K562 (cell line): ENCODE data around the gene ANXA10. TPM values are rescaled to one million over a fixed set of nuclear protein-coding genes. Genes with fewer than 3 reads are reported as not detected.

Experiments used
- ATAC-seq: fragments of 200-7000 bp; cut with Tn5 transposase; 3 replicates; pipeline ENCODE4 v1.9.1; 2020; ENCODE audit warnings: moderate library complexity
- BruUV-seq: library from RNA; stranded (reverse); fragments of 400-500 nt; replicated peaks from 2 replicates; lab custom pipeline; 2021; lab: Mats Ljungman, UMichigan
- CTCF ChIA-PET: fragments of 300-600 bp; formaldehyde crosslinking; extraction: SDS; loops from one replicate; lab custom pipeline; 2021; ENCODE audit warnings: low intra/inter-chr PET ratio; lab: Yijun Ruan, JAX
- POLR2A ChIA-PET: fragments of 300-600, 350-650 bp; sonication (Branson Sonifier 250); formaldehyde crosslinking; extraction: SDS; loops from one replicate; lab custom pipeline; 2021; ENCODE audit warnings: antibody characterized with exemption, inconsistent platforms; lab: Yijun Ruan, JAX
- DNase-seq, 4 experiments: peaks; one replicate each; pipeline versions ENCODE4 v3.0.0 to v3.0.0-alpha.2; 2011 to 2018; ENCODE audit warnings: low spot score in 3 of 4, mixed read lengths in 3 of 4; ENCODE audit errors: extremely low read depth in 1 of 4
- FAIRE-seq: peaks from 2 replicates; lab custom pipeline; 2011; peaks lifted over from hg19 to GRCh38; lab: Jason Lieb, UNC
- H2AFZ ChIP-seq: 2 replicates; pipeline ENCODE4 v1.6.0; 2011; ENCODE audit warnings: low read depth, low read length, control low read depth, inconsistent platforms
- H3K27ac ChIP-seq: fragments of 200-600 bp; 3 replicates; pipeline ENCODE4 v1.8.0; 2011; ENCODE audit warnings: low read depth, mild to moderate bottlenecking, control low read depth, inconsistent platforms, low read length, moderate library complexity, mixed read lengths; ENCODE audit errors: extremely low read depth
- H3K27me3 ChIP-seq, 2 experiments: fragments of 300-600 bp in 1 of 2; 2 replicates in 1 of 2; 3 replicates in 1 of 2; pipeline versions ENCODE4 v1.6.0 to v1.8.0; 2011; ENCODE audit warnings: inconsistent platforms in 2 of 2, low read length in 2 of 2, mild to moderate bottlenecking in 1 of 2, mixed read lengths in 1 of 2, moderate library complexity in 1 of 2; ENCODE audit not compliant: control insufficient read depth in 2 of 2, insufficient read depth in 2 of 2
- H3K36me3 ChIP-seq: fragments of 300-600 bp; 3 replicates; pipeline ENCODE4 v1.8.0; 2011; ENCODE audit warnings: mild to moderate bottlenecking, low read length, inconsistent platforms; ENCODE audit not compliant: control insufficient read depth, insufficient read depth
- H3K4me1 ChIP-seq, 2 experiments: fragments of 200-600 bp in 1 of 2; replicated peaks in 1 of 2; 2 replicates in 1 of 2; 3 replicates in 1 of 2; pipeline versions ENCODE4 v1.5.1 to v1.8.0; 2011; ENCODE audit warnings: inconsistent platforms in 2 of 2, low read length in 2 of 2, mild to moderate bottlenecking in 1 of 2, mixed read lengths in 1 of 2, moderate library complexity in 1 of 2; ENCODE audit not compliant: control insufficient read depth in 2 of 2, insufficient read depth in 2 of 2
- H3K4me2 ChIP-seq: 2 replicates; pipeline ENCODE4 v1.6.1; 2011; ENCODE audit warnings: low read length, control low read depth, inconsistent platforms, mixed read lengths; ENCODE audit not compliant: insufficient read depth
- H3K4me3 ChIP-seq: fragments of 200-600 bp; sonication (generic), shearing (Covaris generic); 2 replicates; pipeline ENCODE4 v1.5.1; 2016; ENCODE audit warnings: control low read depth, inconsistent platforms
- H3K79me2 ChIP-seq: fragments of 200-600 bp; 3 replicates; pipeline ENCODE4 v1.8.0; 2011; ENCODE audit warnings: low read length, inconsistent platforms; ENCODE audit not compliant: control insufficient read depth, insufficient read depth
- H3K9ac ChIP-seq, 2 experiments: 2 replicates each; pipeline versions ENCODE4 v1.6.0 to v1.6.1; 2011; ENCODE audit warnings: low read depth in 2 of 2, low read length in 2 of 2, control low read depth in 1 of 2, inconsistent platforms in 1 of 2, mild to moderate bottlenecking in 1 of 2, mixed read lengths in 1 of 2; ENCODE audit not compliant: insufficient read depth in 1 of 2
- H3K9me1 ChIP-seq: one replicate; pipeline ENCODE4 v1.6.0; 2011; ENCODE audit warnings: inconsistent platforms, mild to moderate bottlenecking, low read length, moderate library complexity; ENCODE audit not compliant: control insufficient read depth, insufficient read depth
- H3K9me3 ChIP-seq: replicated peaks from 2 replicates; pipeline ENCODE4 v1.5.1; 2011; ENCODE audit warnings: low read depth, low read length, inconsistent platforms; ENCODE audit not compliant: control insufficient read depth, insufficient read depth
- H4K20me1 ChIP-seq: replicated peaks from 2 replicates; pipeline ENCODE4 v1.6.1; 2011; ENCODE audit warnings: low read length, inconsistent platforms, mixed read lengths; ENCODE audit not compliant: control insufficient read depth, insufficient read depth
- CBX5 ChIP-seq: IDR thresholded peaks from 2 replicates; pipeline ENCODE4 v1.6.1; 2014; ENCODE audit warnings: low read depth, borderline replicate concordance
- ILF3 ChIP-seq: fragments of 450-650 bp; IDR thresholded peaks from 2 replicates; pipeline ENCODE4 v1.6.1; 2018; ENCODE audit warnings: antibody characterized with exemption, mild to moderate bottlenecking, moderate library complexity, borderline replicate concordance
- RBBP5 ChIP-seq: fragments of 200-600 bp; sonication (generic); IDR thresholded peaks from 2 replicates; pipeline ENCODE4 v1.6.1; 2012; ENCODE audit warnings: borderline replicate concordance, mild to moderate bottlenecking, low read length, control low read depth, inconsistent platforms; ENCODE audit not compliant: insufficient read depth, poor library complexity, severe bottlenecking
- SRSF1 ChIP-seq: fragments of 200-400 bp; formaldehyde crosslinking; IDR thresholded peaks from 2 replicates; pipeline ENCODE4 v1.6.1; 2017; ENCODE audit warnings: mild to moderate bottlenecking, low read depth, low read length, moderate library complexity
- ZEB2 ChIP-seq: fragments of 450-650 bp; IDR thresholded peaks from 2 replicates; pipeline ENCODE4 v1.6.1; 2016
- WGBS: fragments of 100-300 bp; shearing (Covaris generic); methylation state at CpG from one replicate; pipeline ENCODE4 v1.1.6; 2016; ENCODE audit warnings: low coverage, mixed read lengths; ENCODE audit not compliant: insufficient coverage; ENCODE audit errors: missing lambda C conversion rate; 5-methylcytosine and 5-hydroxymethylcytosine counted together
- in situ Hi-C: fragments of 300-500 bp; cut with MboI; formaldehyde crosslinking; loops from 4 replicates; pipeline ENCODE4 v1.15.0; 2018; ENCODE audit warnings: inconsistent platforms, mixed read lengths
- intact Hi-C: fragments of 100-400 bp; cut with micrococcal nuclease; formaldehyde crosslinking; loops from 2 replicates; pipeline ENCODE4 v1.14.2; 2022
- polyA plus RNA-seq, 8 experiments: library from polyadenylated mRNA; depleted of rRNA in 4 of 8; stranded (reverse) in 5 of 8; unstranded in 3 of 8; fragments of >200 nt; fragmentation: Nextera tagmentation in 2 of 8; fragmentation: Illumina TruSeq in 1 of 8; extraction: Ambion mirVana in 2 of 8; extraction: Trizol in 1 of 8; gene quantifications; 2 replicates each; pipeline versions ENCODE4 v1.2.1 to v1.2.3, GENCODE V29; 2011 to 2014; ENCODE audit warnings: inconsistent platforms in 1 of 8, missing spikeins in 1 of 8
- total RNA-seq, 7 experiments: library from RNA; depleted of rRNA in 6 of 7; stranded (reverse); fragments of >200 nt in 6 of 7; fragmentation: Illumina TruSeq in 2 of 7; extraction: Trizol in 2 of 7; gene quantifications; 2 replicates each; pipeline versions ENCODE4 v1.2.1 to v1.2.3, GENCODE V29; 2011 to 2021; ENCODE audit warnings: low replicate concordance in 1 of 7

Gene ANXA10
- total and polyA plus RNA-seq, 9 of the 15 experiments (the other 6 are each of a cell fraction or from before 2014, with no cell fraction given): not detected

DNA sequence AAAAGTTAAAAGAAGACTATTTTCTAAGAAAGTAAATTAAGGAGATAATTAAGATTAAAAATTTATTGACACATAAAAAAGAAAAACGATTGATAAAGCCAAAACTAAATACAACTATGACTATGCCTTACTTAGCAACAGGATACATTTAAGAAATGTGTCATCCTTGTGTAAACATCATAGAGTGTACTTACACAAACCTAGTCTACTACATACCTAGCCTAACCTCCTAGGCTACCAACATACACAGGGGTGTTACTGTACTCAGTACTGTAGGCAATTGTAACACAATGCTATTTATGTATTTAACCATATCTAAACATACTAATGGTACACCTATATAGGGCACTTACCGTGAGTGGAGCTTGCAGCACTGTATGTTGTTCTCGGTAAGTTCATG is 108.3 kb downstream of the ANXA10 start:
- no peak overlapping the region for H2AFZ ChIP-seq
- CTCF ChIA-PET: no interaction called here
- H3K4me3 ChIP-seq: no peak overlapping the region
- ATAC-seq: no peak
- no peaks in the 10 kb centered on the region for H3K36me3 ChIP-seq
- no peaks in the 10 kb centered on the region for H3K27me3 ChIP-seq
- intact Hi-C loops (no loop called here), in situ Hi-C loops (no loop called here)
- no peaks in the 10 kb centered on the region for H3K9me1 ChIP-seq
- H3K9ac ChIP-seq: no peak overlapping the region
- no peak overlapping the region for H3K27ac ChIP-seq
- 0% methylated on average over 3 of the region's 3 CpGs for WGBS
- POLR2A ChIA-PET: no interaction called here
- no peaks in the 10 kb centered on the region; the same call in none of the 2 replicates for H3K9me3 ChIP-seq
- no peaks in the 10 kb centered on the region for H3K4me1 ChIP-seq
- no peak overlapping the region for H3K4me2 ChIP-seq
- BruUV-seq: no TSS peak
- no peak for TF ChIP-seq SRSF1
- no peak for TF ChIP-seq ZEB2
- no peaks in the 10 kb centered on the region for H3K79me2 ChIP-seq
- FAIRE-seq: no peak
- no peaks in the 10 kb centered on the region for H4K20me1 ChIP-seq
- no peak for DNase-seq

DNA sequence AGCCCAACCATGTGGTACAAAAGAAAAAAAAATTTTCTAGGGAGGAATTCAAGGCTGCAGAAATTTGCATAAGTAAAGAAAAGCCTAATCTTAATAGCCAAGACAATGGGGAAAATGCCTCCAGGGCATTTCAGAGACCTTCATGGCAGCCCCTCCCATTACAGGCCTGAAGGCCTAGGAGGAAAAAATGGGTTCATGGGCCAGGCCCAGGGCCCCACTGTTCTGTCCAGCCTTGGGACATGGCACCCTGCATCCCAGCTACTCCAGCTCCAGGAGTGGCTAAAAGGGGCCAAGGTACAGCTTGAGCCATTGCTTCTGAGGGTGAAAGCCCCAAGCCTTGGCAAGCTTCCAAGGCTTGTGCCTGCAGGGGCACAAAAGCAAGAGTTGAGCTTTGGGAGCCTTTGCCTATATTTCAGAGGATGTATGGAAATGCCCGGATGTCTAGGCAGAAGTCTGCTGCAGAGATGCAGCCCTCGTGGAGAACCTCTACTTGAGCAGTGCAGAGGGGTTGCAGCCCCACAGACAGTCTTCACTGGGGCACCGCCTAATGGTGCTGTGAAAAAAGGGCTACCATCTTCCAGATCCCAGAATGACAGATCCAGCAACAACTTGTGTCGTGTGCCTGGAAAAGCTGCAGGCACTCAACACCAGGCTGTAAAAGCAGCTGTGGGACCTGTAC is 111.0 kb downstream of the ANXA10 start:
- ChIA-PET CTCF (no interaction called here), POLR2A (no interaction called here)
- WGBS: 0% methylated on average over 4 of the region's 4 CpGs
- TF ChIP-seq RBBP5: no peak
- TF ChIP-seq CBX5: peak; percentile 42; the same call in 1 of the 2 replicates
- TF ChIP-seq ILF3: no peak
- BruUV-seq: no TSS peak
- H3K9me3 ChIP-seq: no peaks in the 10 kb centered on the region; the same call in none of the 2 replicates
- no peaks in the 10 kb centered on the region for H3K79me2 ChIP-seq
- H3K9me1 ChIP-seq: no peaks in the 10 kb centered on the region
- intact Hi-C loops (no loop called here), in situ Hi-C loops (no loop called here)
- no peaks in the 10 kb centered on the region for H3K4me1 ChIP-seq
- no peak for ATAC-seq
- no peak overlapping the region for H3K9ac ChIP-seq
- H3K36me3 ChIP-seq: no peaks in the 10 kb centered on the region
- no peak overlapping the region for H2AFZ ChIP-seq
- H4K20me1 ChIP-seq: no peaks in the 10 kb centered on the region
- H3K27ac ChIP-seq: no peak overlapping the region
- DNase-seq: no peak
- FAIRE-seq: no peak
- no peak overlapping the region for H3K4me3 ChIP-seq
- H3K4me2 ChIP-seq: no peak overlapping the region
- no peaks in the 10 kb centered on the region for H3K27me3 ChIP-seq
